AML-193 (cell line): Measurements from ENCODE around the gene EXD2.
"Not testable (repeated sequence)": the region's sequence is repeated elsewhere in the genome, so short reads cannot be mapped to it uniquely, and the experiment has no call there.

ENCODE experiments used
- DNase-seq, 2 experiments: peaks; one replicate each; lab custom pipeline; 2025; lab: John Stamatoyannopoulos, UW

EXD2 gene

DNA sequence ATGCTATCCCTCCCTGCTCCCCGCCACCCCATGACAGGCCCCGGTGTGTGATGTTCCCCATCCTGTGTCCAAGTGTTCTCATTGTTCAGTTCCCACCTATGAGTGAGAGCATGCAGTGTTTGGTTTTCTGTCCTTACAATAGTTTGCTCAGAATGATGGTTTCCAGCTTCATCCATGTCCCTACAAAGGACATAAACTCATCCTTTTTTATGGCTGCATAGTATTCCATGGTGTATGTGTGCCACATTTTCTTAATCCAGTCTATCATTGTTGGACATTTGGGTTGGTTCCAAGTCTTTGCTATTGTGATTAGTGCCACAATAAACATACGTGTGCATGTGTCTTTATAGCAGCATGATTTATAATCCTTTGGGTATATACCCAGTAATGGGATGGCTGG, 86.1 kb downstream of the EXD2 start:
- DNase-seq: not testable (repeated sequence)

DNA sequence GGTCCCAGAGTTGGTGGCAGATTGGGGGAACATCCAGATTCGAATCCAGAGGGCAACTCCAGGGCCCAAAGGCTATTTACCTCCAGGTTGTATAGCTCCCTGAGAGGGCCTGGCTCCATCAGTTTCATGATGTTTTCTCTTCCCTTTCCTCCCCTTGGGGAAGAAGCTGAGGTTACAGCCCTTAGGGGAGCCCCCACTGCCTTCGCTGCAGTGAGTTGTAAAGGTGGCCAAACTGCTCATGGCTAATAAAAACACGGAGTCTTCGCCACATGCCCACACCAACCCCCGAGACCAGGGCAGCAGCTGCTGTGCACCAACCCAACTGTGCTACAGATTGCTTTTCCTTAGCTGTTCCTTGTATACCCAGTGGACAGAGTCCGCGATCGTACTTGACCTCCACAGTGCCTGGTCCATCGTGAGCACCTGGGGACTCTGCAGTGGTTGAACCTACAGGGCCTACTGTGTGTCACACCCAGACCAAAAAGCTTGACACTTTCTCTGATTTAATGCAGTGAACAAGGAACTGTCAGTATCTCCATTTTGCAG, 89.5 kb downstream of the EXD2 start:
- DNase-seq: no peak

DNA sequence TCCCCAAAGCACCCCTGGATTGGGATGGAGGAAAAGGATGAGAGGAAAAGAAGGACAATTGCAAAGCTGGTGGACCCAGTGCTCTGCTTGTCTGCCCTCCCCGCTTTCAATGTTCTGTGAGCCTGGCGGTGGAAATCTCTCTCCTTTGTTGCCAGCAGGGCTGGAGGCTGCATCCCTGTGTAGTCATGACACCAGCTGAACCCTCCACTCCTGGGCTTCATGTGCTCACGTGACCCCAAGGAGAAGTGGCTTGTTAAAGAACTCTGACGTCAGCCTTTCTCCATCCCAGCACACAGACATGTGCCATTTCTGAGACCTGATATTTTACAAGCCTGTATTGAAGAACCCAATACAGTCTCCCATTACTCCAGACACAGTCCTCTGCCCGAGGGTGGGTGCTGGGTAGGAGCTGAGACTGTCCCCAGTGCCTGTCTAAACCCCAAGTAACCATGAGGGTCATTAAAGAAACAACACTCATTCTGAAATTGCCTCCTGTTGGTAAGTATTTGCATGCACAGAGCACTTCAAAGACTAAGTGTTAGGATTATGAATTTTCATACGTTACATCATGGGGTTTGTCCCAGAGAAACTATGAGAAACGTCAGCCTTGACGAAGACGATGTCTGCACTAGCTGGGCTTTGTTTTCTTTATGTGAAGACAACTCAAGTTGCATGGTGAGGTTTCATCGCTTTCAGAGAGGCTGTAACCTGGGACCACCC, 90.3 kb downstream of the EXD2 start:
- no peak for DNase-seq

- no peak for DNase-seq
Measured at GRCh38 chr14:69282448-69282847, 91.2 kb downstream of the EXD2 start.

DNA sequence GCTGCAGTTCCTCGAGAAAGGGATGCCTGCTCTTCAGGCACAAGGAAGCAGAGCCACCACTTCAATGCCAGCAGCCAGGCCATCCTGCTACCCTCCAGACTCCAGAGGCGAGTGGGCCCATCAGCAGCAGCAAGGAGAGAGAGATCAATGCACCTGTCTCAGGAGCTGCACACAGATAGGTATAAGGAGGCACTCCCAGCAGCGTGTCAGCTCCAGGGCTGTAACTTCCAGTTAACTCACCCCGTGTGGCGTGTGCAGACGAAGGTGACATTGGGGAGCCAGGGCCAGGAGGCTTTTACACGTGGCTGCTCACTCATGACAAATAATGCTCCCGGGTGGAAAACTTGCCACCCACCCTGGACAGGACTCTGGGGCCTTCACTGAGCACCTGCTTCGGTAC, 92.9 kb downstream of the EXD2 start:
- DNase-seq: no peak

GRCh38 chr14:69285661-69286255, 94.5 kb downstream of the EXD2 start:
- DNase-seq: no peak

DNA sequence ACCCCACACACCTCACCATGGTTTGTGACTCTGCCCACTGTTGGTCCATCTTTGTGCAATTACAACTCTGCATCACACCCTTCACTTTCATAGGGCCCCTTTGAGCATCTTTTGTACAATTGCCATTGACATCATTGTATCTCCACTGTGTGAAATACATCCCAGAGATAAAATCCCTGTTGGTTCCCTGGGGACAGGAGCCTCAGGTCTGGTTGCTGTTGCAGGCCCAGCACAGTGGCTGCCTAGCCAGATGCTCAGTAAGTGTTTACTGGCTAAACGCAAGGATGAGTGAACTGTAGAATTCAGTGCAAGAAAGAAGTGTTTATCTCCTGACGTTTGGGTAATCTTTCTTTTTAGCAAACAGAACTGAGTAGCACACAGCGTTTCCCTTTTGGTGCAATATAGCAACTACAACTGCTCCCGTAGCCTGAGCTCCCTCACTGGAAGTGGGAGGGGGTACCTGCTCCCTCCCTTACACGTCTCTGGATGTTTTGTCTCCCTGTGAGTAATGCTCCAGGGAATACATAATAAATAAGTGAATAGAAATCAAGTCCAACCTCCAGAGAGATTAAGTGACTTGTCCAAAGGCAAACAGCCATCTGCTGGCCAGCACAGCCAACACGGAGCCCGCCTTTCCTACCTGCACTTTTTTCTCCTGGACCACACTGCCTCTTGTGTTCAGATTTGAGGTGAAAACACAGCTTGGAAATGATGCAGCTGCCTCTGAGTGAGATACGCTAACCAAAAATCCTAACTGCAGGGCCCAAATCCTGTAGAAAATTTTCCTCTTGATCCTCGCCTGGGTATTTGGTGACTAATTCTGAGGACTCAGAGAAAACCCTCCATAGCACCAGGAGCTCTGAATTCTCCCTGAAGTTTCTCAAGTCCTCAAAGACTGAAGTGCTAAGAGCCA, 96.1 kb downstream of the EXD2 start:
- no peak for DNase-seq

- DNase-seq: no peak
Measured at GRCh38 chr14:69288011-69288771, 96.9 kb downstream of the EXD2 start.

DNA sequence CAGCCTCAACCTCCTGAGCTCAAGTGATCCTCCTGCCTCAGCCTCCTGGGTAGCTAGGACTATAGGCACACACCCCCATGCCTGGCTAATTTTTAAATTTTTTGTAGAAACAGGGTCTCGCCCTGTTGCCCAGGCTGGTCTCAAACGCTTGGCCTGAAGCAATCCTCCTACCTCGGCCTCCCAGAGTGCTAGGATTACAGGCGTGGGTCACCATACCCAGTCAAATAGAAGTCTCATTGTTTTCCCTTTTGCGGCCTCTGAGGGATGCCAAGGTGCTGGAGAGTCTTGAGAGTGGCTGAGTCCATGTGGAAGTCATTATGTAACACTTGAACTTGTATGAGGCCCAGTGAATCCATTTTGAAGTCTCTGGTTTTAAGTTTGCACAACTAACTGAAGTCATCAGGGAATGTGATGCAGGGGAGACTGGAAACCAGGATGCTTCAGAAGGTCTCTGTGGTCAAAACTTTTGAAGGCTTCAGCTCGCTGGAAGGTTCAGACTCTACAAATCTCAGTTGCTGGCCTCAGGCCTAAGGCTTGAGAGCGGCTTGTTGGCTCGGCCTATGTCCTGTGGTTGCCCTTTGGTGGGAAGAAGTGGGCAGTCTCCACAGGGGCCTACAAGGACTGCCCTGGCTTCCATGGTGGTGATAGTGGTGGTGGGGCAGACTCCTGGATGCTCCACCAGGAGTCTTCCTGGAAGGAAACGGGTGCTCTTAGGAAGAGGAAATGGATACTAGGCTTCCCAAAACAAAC, 97.8 kb downstream of the EXD2 start:
- no peak for DNase-seq

DNA sequence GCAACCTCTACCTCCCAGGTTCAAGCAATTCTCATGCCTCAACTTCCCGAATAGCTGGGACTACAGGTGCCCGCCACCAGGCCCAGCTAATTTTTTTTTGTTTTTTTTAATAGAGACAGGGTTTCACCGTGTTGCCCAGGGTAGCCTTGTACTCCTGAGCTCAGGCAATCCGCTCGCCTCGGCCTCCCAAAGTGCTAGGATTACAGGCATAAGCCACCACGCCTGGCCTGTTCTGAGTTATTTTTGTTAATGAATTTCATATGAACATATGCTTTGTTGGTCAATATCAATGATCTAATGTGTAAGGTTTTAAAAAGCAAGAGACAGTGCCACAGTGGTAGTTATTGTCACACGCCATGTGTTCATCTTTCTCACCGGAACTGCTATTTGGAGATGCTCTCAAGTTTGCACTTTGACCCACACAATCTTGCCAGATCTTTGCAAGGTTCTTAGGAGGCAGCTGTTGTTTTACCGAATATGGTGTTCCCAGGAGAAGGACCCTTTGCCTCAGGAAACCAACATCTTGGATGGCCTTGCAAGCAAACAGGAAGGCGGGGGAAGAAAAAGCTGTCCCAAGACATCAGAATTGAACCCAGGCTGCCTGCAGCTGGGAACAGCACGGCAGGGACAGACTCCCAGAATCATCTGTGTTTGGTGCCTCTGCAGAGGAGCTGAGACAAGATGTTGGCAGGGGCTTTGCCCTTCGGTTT, 98.7 kb downstream of the EXD2 start:
- no peak for DNase-seq

- not testable (repeated sequence) for DNase-seq
Measured at GRCh38 chr14:69290881-69291280, 99.6 kb downstream of the EXD2 start.

DNA sequence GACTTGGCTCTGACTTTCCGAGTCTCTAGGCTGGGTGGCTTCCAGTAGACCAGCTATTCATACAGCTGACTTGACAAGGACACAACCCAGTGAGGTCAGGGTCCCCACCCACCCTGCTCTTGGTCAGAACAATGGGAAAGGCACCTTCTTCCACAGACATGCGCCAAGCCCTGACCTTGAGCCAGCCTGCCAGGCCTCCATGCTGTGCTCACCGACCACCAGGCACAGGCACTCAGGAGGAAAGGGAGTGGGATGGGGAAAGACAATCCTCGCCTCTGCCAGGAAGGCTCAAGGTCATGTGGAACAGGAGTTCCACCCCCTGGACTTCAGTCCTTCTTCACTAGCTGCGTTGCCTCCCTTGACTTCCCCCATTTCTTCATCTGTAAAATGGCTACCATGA, 100.1 kb downstream of the EXD2 start:
- no peak for DNase-seq

GRCh38 chr14:69291891-69292561, 100.7 kb downstream of the EXD2 start:
- DNase-seq: no peak
